Measurements from ENCODE around the gene SLC15A4. TPM values are rescaled to one million over a fixed set of nuclear protein-coding genes. Genes with fewer than 3 reads are reported as not detected.
A peak's percentile ranks its signal among the peaks of the same experiment; 100 is the strongest.

Gene SLC15A4
- total RNA-seq, 1 donor from 2014 or later: 30.0 TPM

DNA sequence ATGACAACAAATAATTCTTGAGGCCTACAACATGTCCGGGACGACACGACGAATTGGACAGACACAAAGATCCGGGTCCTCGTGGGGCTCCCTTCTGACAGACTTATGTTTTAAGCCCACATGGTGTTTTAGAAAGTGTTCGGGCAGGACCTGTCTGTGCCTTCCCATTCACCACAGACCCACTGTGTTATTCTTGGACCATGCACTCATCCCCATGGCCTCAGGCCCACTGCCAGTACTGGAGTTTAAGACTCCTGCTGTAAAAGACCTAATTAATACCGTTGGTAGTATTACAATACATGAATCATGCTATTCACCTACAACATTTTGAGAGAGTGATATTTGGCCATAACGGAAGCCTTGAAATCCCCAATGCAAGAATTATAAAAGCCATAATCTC lies 20.0 kb downstream of the SLC15A4 start:
- no peak for ATAC-seq
- TF ChIP-seq, protein P1, sequence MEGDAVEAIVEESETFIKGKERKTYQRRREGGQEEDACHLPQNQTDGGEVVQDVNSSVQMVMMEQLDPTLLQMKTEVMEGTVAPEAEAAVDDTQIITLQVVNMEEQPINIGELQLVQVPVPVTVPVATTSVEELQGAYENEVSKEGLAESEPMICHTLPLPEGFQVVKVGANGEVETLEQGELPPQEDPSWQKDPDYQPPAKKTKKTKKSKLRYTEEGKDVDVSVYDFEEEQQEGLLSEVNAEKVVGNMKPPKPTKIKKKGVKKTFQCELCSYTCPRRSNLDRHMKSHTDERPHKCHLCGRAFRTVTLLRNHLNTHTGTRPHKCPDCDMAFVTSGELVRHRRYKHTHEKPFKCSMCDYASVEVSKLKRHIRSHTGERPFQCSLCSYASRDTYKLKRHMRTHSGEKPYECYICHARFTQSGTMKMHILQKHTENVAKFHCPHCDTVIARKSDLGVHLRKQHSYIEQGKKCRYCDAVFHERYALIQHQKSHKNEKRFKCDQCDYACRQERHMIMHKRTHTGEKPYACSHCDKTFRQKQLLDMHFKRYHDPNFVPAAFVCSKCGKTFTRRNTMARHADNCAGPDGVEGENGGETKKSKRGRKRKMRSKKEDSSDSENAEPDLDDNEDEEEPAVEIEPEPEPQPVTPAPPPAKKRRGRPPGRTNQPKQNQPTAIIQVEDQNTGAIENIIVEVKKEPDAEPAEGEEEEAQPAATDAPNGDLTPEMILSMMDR (IDR thresholded peaks at IDR 0.05): no peak

GRCh38 chr12:128802756-128803155 lies 21.0 kb downstream of the SLC15A4 start:
- TF ChIP-seq, protein P1 (IDR thresholded peaks at IDR 0.05): no peak
- Histone ChIP-seq H3K4me1 (no peaks in the 10 kb centered on the region), H3K27ac (no peak overlapping the region), H3K4me3 (no peak overlapping the region), H3K9me3 (no peaks in the 10 kb centered on the region), H3K36me3 (peaks cover 80% of the 10 kb centered on the region), H3K27me3 (ENCODE audit: low read depth) (no peaks in the 10 kb centered on the region)
- intact Hi-C loops (cut with DNase I): no loop called here
- ATAC-seq (no peak), DNase-seq (no peak)

More for the DNA sequence above, 20.0 kb downstream of the SLC15A4 start:
- H3K4me3 ChIP-seq: no peak overlapping the region
- peaks cover 80% of the 10 kb centered on the region for H3K36me3 ChIP-seq
- intact Hi-C loops (cut with DNase I): no loop called here
- no peak overlapping the region for H3K27ac ChIP-seq
- no peaks in the 10 kb centered on the region for H3K9me3 ChIP-seq
- DNase-seq: no peak
- H3K4me1 ChIP-seq: no peaks in the 10 kb centered on the region
- H3K27me3 ChIP-seq (ENCODE audit: low read depth): no peaks in the 10 kb centered on the region

GRCh38 chr12:128801879-128802391 lies 21.8 kb downstream of the SLC15A4 start:
- Histone ChIP-seq H3K9me3 (no peaks in the 10 kb centered on the region), H3K4me1 (no peaks in the 10 kb centered on the region), H3K36me3 (peaks cover 80% of the 10 kb centered on the region), H3K4me3 (no peak overlapping the region), H3K27me3 (ENCODE audit: low read depth) (no peaks in the 10 kb centered on the region), H3K27ac (no peak overlapping the region)
- TF ChIP-seq, protein P1 (IDR thresholded peaks at IDR 0.05): no peak
- no peak for ATAC-seq
- intact Hi-C loops (cut with DNase I): no loop called here
- no peak for DNase-seq

- ATAC-seq: no peak
- no peak overlapping the region for H3K27ac ChIP-seq
These were observed 23.2 kb downstream of the SLC15A4 start for GRCh38 chr12:128800606-128801005.

DNA sequence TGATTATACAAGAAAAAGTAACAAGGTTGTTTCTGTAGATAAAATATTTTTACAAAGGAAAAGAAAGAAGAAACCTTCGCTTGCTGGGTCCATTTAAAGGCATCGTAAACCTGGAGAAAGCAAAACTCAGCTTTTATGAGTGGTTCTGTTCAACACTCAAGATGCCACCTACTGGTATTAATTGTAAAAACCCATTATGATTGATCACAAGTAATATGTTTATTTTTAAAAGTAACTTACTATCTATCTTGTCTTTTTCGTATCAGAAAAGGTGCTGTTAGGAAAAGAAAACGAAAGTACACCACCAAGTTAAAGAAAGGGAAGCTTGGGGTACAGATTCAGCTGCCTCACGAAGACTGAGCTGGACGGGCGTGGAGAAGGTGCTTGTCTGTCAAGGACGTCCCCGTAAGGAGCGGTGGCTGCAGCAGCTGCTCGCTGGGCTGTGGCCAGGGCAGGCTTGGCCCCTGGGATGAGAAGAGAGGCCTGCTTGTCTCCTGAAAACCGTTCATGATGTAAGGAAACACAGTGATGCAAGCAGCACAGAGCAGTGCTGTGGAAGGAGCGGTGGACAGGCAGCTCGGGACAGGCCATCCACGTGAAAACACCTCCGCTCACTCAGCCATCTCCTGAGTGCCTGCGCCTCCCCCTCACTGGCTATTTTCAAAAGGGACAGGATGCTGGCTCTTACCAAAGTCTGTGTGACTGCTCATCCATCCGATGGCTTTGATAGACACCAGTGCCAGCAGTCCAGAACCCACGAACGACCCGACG lies 25.0 kb downstream of the SLC15A4 start:
- TF ChIP-seq, protein P1 (IDR thresholded peaks at IDR 0.05): no peak
- ATAC-seq (no peak), DNase-seq (peak; percentile 35)
- no peak overlapping the region for H3K4me3 ChIP-seq
- no peak overlapping the region for H3K27ac ChIP-seq
- intact Hi-C loops (cut with DNase I): no loop called here
- no peaks in the 10 kb centered on the region for H3K9me3 ChIP-seq
- H3K36me3 ChIP-seq: peaks cover 95% of the 10 kb centered on the region
- no peaks in the 10 kb centered on the region for H3K27me3 ChIP-seq (ENCODE audit: low read depth)
- peaks cover 20% of the 10 kb centered on the region for H3K4me1 ChIP-seq

More at GRCh38 chr12:128800606-128801005, 23.2 kb downstream of the SLC15A4 start:
- H3K4me3 ChIP-seq: no peak overlapping the region
- peaks cover 85% of the 10 kb centered on the region for H3K36me3 ChIP-seq
- H3K27me3 ChIP-seq (ENCODE audit: low read depth): no peaks in the 10 kb centered on the region
- intact Hi-C loops (cut with DNase I): no loop called here
- H3K4me1 ChIP-seq: peaks cover 4% of the 10 kb centered on the region
- TF ChIP-seq, protein P1 (IDR thresholded peaks at IDR 0.05): no peak
- no peaks in the 10 kb centered on the region for H3K9me3 ChIP-seq
- peak; percentile 20 for DNase-seq
